GM12872 (cell line): ENCODE results near the gene PCED1B.

Source experiments
- CTCF ChIP-seq: IDR thresholded peaks from 3 replicates; pipeline ENCODE4 v1.5.1; 2011; ENCODE audit warnings: low read depth, mild to moderate bottlenecking, low read length, moderate library complexity; ENCODE audit not compliant: insufficient read depth

PCED1B gene

GRCh38 chr12:47236109-47236714 is 156.8 kb downstream of the PCED1B start:
- no peak for TF ChIP-seq CTCF

GRCh38 chr12:47237751-47238211 is 158.4 kb downstream of the PCED1B start:
- no peak for TF ChIP-seq CTCF

- no peak for TF ChIP-seq CTCF
These were observed 159.3 kb downstream of the PCED1B start for GRCh38 chr12:47238669-47239114.

GRCh38 chr12:47242426-47242825 is 163.0 kb downstream of the PCED1B start:
- no peak for TF ChIP-seq CTCF

GRCh38 chr12:47244835-47245234 is 165.4 kb downstream of the PCED1B start:
- TF ChIP-seq CTCF = no peak

GRCh38 chr12:47245623-47246022 is 166.2 kb downstream of the PCED1B start:
- TF ChIP-seq CTCF = no peak

GRCh38 chr12:47247418-47247817 is 168.0 kb downstream of the PCED1B start:
- TF ChIP-seq CTCF = no peak
